Measurements from ENCODE around the gene IQSEC1. TPM values are rescaled to one million over a fixed set of nuclear protein-coding genes. Genes with fewer than 3 reads are reported as not detected.

IQSEC1 gene
- total and polyA plus RNA-seq, 7 donors = 2.5 to 39.1 (median 23.9) TPM

DNA sequence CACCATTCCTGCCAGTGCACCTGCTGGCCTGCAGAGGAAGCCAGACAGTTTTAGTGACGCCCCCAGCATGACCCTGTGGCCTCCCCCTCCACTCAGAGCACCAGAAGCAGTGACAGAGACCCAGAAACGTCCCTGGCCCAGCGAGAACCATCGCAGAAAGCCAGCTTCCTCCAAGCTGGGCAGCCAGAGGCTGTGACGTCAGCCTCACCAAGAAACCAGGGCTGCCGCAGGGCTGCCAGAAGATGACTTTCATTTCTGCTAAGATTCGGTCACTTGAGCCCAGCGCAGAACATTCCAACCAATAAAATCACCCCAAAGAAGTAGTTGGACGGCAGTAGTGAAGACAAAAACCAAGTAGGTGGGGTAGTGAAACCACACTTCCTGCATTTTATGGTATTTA, 202.3 kb downstream of the IQSEC1 start:
- H3K4me1 ChIP-seq = peaks cover 0 to 17% (median 16%) of the 10 kb centered on the region in 4 donors
- 61 to 64% methylated on average over 9 of the region's 9 CpGs for WGBS, 2 donors
- no peak overlapping the region for H3K4me3 ChIP-seq
- no peaks in the 10 kb centered on the region for H3K27me3 ChIP-seq
- no peaks in the 10 kb centered on the region for H3K36me3 ChIP-seq
- TF ChIP-seq EP300 (IDR thresholded peaks at IDR 0.05) (no peak), POLR2A (IDR thresholded peaks at IDR 0.05) (no peak), POLR2AphosphoS5 (IDR thresholded peaks at IDR 0.05) (no peak)
- TF ChIP-seq, protein P1, sequence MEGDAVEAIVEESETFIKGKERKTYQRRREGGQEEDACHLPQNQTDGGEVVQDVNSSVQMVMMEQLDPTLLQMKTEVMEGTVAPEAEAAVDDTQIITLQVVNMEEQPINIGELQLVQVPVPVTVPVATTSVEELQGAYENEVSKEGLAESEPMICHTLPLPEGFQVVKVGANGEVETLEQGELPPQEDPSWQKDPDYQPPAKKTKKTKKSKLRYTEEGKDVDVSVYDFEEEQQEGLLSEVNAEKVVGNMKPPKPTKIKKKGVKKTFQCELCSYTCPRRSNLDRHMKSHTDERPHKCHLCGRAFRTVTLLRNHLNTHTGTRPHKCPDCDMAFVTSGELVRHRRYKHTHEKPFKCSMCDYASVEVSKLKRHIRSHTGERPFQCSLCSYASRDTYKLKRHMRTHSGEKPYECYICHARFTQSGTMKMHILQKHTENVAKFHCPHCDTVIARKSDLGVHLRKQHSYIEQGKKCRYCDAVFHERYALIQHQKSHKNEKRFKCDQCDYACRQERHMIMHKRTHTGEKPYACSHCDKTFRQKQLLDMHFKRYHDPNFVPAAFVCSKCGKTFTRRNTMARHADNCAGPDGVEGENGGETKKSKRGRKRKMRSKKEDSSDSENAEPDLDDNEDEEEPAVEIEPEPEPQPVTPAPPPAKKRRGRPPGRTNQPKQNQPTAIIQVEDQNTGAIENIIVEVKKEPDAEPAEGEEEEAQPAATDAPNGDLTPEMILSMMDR (IDR thresholded peaks at IDR 0.05) = no peak
- DNase-seq = peak; percentile 76
- intact Hi-C loops (cut with DNase I) = no loop called here
- H3K27ac ChIP-seq = peak overlapping the region in 2 of 4 donors; percentile 14 to 31
- no peaks in the 10 kb centered on the region for H3K9me3 ChIP-seq

DNA sequence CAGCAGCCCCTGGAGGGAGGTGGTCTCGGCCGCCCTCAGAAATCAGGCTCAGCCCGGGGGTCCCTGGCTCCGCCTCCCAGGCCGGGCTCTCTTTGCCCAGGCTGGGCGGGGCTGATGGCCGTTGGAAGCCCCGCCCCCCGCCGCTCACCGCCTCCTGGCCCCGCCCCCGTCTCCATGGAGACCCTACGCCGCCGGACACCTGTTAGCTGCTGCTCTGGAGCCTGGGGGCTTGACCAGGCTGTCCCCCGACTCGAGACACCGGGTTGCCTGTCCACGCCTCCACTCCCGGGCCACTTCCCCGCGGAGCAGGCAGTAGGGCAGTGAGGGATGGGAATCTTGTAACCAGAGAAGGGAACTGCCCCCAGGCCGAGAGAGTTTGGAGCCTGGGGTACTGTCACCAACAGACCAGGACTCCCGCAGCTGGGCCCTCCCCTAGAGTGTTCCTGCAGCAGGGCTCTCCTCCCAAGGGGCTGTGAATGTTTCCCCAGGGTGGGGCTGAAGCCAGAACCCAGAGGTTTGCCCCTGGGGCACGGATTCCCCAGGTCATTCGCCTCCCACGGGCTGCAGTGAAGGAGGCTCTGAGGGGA, 204.1 kb downstream of the IQSEC1 start:
- intact Hi-C loops (cut with DNase I) = loop anchor here (2.0 kb wide), 1 partner anchor 126 kb away; no protein-coding TSS in a partner anchor
- Histone ChIP-seq H3K27me3 (no peaks in the 10 kb centered on the region), H3K9me3 (peaks cover 0 to 7% (median 2%) of the 10 kb centered on the region in 4 donors), H3K4me3 (peak overlapping the region in 2 of 4 donors; percentile 28 to 32), H3K36me3 (no peaks in the 10 kb centered on the region), H3K27ac (no peak overlapping the region), H3K4me1 (peaks cover 0 to 14% (median 13%) of the 10 kb centered on the region in 4 donors)
- DNase-seq = no peak
- WGBS, 2 donors = 8 to 13% methylated on average over 28 of the region's 28 CpGs
- no peak for TF ChIP-seq POLR2A (IDR thresholded peaks at IDR 0.05)
- no peak for TF ChIP-seq EP300 (IDR thresholded peaks at IDR 0.05)
- TF ChIP-seq, protein P1 (IDR thresholded peaks at IDR 0.05) = no peak
- TF ChIP-seq POLR2AphosphoS5 (IDR thresholded peaks at IDR 0.05) = no peak

DNA sequence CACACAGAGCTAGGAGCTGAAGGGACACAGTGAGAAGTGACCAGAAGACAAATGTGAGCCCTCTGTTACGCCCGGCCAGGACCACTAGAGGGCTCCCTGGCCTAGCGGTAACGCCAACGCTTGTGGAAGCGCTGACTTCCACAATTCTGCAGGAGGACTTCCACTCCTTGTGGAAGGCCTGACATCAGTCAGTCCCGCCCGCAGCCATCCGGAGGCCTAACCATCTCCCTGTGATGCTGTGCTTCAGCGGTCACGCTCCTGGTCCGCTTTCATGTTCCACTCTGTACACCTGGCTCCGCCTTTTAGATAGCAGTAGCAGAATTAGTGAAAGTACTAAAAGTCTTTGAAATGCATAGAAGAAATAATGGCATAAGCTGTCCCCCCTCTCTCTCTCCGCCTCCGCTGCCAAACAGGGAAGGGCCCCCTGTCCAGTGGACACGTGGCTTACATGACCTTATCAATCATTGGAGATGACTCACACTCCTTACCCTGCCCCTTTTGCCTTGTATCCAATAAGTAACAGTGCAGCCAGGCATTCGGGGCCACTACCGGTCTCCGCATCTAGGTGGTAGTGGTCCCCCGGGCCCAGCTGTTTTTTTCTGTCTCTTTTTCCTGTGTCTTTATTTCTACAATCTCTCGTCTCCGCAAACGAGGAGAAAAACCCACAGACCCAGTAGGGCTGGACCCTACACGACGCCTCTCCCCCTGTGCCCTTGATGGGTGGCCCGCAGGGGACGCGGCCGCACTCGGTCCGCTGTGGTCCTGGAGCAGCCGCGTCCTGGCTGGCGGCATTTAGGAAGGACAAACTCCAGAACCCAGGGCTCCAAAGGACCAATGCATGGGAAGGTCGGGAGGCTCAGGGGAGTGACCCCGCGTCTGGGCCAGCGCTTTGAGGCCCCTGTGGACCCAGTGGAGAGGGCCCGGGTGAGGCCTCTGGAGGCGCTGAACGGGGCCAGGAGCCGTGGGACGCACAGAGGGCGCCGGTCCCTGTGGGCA, 204.9 kb downstream of the IQSEC1 start:
- TF ChIP-seq EP300 (IDR thresholded peaks at IDR 0.05) (no peak), POLR2AphosphoS5 (IDR thresholded peaks at IDR 0.05) (peak in 2 of 4 donors; percentile 23 to 24), POLR2A (IDR thresholded peaks at IDR 0.05) (no peak)
- TF ChIP-seq, protein P1 (IDR thresholded peaks at IDR 0.05) = peak; percentile 87 to 92 (median 90)
- Histone ChIP-seq H3K27me3 (no peaks in the 10 kb centered on the region), H3K9me3 (peaks cover 0 to 7% (median 2%) of the 10 kb centered on the region in 4 donors), H3K36me3 (no peaks in the 10 kb centered on the region), H3K4me3 (peak overlapping the region in 2 of 4 donors; percentile 28 to 32), H3K4me1 (peaks cover 0 to 14% (median 13%) of the 10 kb centered on the region in 4 donors), H3K27ac (peak overlapping the region in 1 of 4 donors; percentile 39)
- 19 to 29% methylated on average over 45 of the region's 45 CpGs for WGBS, 2 donors
- peak; percentile 92 for DNase-seq
- intact Hi-C loops (cut with DNase I) = loop anchor here (1.0 to 2.0 kb wide), 2 partner anchors 23 to 126 kb away; no protein-coding TSS in a partner anchor

DNA sequence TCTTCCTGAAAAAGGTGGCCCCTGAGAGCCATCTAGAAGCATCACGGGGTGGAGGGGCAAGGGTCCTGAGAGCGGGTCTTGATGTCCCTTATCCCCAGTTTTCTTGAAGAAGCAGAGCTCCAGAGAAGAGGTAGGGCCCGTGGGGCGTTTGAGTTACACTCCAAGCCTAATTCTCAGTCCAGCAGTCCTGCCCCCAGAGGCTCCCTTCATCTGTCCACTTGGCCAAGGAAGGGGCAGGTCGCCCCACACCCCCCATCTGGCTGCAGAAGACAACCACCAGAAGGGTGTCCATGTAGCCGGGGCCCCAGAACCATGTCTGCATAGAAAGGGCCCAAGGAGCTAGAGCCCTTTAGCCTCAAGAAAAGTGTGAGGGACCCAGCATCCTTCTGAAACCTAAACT, 206.4 kb downstream of the IQSEC1 start:
- no peaks in the 10 kb centered on the region for H3K27me3 ChIP-seq
- H3K27ac ChIP-seq = no peak overlapping the region
- H3K4me1 ChIP-seq = peaks cover 0 to 14% (median 13%) of the 10 kb centered on the region in 4 donors
- no peak for TF ChIP-seq POLR2A (IDR thresholded peaks at IDR 0.05)
- TF ChIP-seq, protein P1 (IDR thresholded peaks at IDR 0.05) = no peak
- no peak for TF ChIP-seq EP300 (IDR thresholded peaks at IDR 0.05)
- TF ChIP-seq POLR2AphosphoS5 (IDR thresholded peaks at IDR 0.05) = no peak
- H3K4me3 ChIP-seq = no peak overlapping the region
- intact Hi-C loops (cut with DNase I) = no loop called here
- DNase-seq = no peak
- H3K9me3 ChIP-seq = peaks cover 0 to 7% (median 2%) of the 10 kb centered on the region in 4 donors
- WGBS, 2 donors = 77 to 85% methylated on average over 6 of the region's 6 CpGs
- H3K36me3 ChIP-seq = no peaks in the 10 kb centered on the region

All from sigmoid colon (tissue), 7 donors.